Heart left ventricle (tissue), 13 donors: ENCODE measurements around the gene PRKAG2.

Experiments used
- POLR2A ChIP-seq, 2 donors: fragments of 450-650 bp; IDR thresholded peaks; one replicate each; pipeline ENCODE4 v1.6.1; 2017; ENCODE audit warnings: antibody characterized with exemption in 2 of 2, mild to moderate bottlenecking in 2 of 2, moderate library complexity in 2 of 2
- TF ChIP-seq, protein P1 (sequence below), 12 donors: fragments of 200-600 bp; sonication (generic) in 4 of 12; IDR thresholded peaks; one replicate each; pipeline versions ENCODE4 v1.5.0 to v1.8.0; 2018 to 2022; ENCODE audit warnings: antibody characterized with exemption in 12 of 12, mild to moderate bottlenecking in 5 of 12
- donor health status: ischemic (EF 13 %, LVEDD 7.1; RV severe dilation, severe dysfunction).
- donor health status: DM: no; HTN: yes; CAD: no.
- donor health status: DM: no; HTN: no; CAD: no.
- donor health status: ischemic (EF 25% LVEDD 6.9; RV normal size, moderate dysfunction).
- donor health status: ischemic (EF 25% LVEDD 5.7; RV mildly dilated, moderate dysfunction).
- donor health status: ischemic (EF 35%, LVEDD 5.7; RV mildly dilated, moderate dysfunction).
- donor health status: nonischemic (EF 11% LVEDD 7.7; RV severe dilation, severe dysfunction).
- donor health status: DM: yes; HTN: yes; CAD: no.
- donor health status: PGD.
- donor health status: ischemic (EF 29% LVEDD 5.4; RV normal size, mild dysfunction).
- donor health status: nonischemic (EF 23%, LVEDD 6.1; RV moderate dilation, normal function).

DNA sequence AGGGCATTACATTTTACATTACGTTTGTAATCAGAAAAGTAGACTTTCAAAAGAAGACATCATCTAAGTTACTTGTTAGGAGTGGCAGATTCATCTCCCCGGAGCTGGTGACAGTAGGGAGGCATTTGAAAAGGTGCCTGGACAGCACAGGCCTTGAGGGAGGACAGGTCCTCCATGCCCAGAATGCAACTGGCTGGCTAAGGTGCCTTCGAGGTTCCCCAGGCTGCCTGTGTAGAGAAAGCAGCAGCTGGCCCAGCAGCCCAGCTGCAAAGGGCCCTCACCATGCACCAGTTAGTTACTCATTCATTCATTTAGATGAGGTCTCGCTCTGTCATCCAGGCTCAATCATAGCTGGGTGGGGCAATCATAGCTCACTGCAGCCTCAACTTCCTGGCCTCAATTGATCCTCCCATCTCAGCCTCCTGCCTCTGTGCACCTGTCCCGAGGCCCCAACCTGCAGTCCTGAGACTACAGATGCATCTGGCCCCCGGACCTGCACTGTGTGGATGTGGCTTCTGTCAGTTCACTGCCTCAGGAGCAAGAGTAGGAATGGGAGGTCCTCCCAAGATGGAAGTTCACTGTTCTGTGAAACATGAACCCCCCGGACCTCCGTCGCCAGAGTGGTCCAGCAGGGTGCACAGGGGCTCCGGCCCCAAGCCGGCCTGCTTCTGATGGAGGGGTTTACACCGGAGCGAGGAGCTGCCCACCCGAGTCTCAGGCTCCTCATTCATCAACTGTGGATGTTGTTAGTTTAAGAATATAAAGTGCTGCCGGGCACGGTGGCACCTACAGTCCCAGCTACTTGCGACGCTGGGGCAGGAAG, 36.6 kb downstream of the PRKAG2 start:
- TF ChIP-seq, protein P1, sequence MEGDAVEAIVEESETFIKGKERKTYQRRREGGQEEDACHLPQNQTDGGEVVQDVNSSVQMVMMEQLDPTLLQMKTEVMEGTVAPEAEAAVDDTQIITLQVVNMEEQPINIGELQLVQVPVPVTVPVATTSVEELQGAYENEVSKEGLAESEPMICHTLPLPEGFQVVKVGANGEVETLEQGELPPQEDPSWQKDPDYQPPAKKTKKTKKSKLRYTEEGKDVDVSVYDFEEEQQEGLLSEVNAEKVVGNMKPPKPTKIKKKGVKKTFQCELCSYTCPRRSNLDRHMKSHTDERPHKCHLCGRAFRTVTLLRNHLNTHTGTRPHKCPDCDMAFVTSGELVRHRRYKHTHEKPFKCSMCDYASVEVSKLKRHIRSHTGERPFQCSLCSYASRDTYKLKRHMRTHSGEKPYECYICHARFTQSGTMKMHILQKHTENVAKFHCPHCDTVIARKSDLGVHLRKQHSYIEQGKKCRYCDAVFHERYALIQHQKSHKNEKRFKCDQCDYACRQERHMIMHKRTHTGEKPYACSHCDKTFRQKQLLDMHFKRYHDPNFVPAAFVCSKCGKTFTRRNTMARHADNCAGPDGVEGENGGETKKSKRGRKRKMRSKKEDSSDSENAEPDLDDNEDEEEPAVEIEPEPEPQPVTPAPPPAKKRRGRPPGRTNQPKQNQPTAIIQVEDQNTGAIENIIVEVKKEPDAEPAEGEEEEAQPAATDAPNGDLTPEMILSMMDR (IDR thresholded peaks at IDR 0.05), result no peak
- TF ChIP-seq POLR2A (IDR thresholded peaks at IDR 0.05), result no peak
